DOHH2 (cell line): ENCODE data around the gene NME9.

Experiments
- EZH2phosphoT487 ChIP-seq: fragments of 200-600 bp; sonication (generic); IDR thresholded peaks from 2 replicates; pipeline ENCODE4 v1.6.1; 2017; ENCODE audit warnings: borderline replicate concordance, mild to moderate bottlenecking, antibody characterized with exemption, low read length, moderate library complexity, mixed read lengths
- TF ChIP-seq, protein P1 (sequence below): fragments of 200-600 bp; sonication (generic); IDR thresholded peaks from one replicate; pipeline ENCODE4 v1.5.1; 2014; ENCODE audit warnings: antibody characterized with exemption, mild to moderate bottlenecking, low read depth, low read length; ENCODE audit not compliant: poor library complexity, severe bottlenecking

DNA sequence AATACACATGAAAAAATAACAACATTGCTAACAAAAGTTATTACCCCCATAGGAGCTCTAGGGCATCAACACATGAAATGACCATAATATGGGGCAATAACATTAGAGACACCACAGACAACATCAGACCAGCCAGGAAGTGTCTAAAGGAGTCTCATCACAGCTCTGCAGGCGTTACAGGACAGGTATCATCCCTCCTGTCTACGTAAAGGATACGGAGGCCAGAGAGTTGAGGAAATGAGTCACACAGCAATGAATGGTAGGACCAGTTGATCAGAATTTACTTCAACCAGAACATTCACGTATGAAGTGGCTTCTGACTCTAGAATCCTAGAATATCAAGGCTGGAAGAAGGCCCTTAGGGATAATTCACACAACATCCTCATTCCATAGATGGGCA lies 1.8 kb downstream of the NME9 start:
- TF ChIP-seq, protein P1, sequence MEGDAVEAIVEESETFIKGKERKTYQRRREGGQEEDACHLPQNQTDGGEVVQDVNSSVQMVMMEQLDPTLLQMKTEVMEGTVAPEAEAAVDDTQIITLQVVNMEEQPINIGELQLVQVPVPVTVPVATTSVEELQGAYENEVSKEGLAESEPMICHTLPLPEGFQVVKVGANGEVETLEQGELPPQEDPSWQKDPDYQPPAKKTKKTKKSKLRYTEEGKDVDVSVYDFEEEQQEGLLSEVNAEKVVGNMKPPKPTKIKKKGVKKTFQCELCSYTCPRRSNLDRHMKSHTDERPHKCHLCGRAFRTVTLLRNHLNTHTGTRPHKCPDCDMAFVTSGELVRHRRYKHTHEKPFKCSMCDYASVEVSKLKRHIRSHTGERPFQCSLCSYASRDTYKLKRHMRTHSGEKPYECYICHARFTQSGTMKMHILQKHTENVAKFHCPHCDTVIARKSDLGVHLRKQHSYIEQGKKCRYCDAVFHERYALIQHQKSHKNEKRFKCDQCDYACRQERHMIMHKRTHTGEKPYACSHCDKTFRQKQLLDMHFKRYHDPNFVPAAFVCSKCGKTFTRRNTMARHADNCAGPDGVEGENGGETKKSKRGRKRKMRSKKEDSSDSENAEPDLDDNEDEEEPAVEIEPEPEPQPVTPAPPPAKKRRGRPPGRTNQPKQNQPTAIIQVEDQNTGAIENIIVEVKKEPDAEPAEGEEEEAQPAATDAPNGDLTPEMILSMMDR: no peak
- TF ChIP-seq EZH2phosphoT487: no peak
